Lung (tissue), 12 donors: Measurements from ENCODE around the gene SSNA1. TPM values are rescaled to one million over a fixed set of nuclear protein-coding genes. Genes with fewer than 3 reads are reported as not detected.

Experiments
- ATAC-seq: fragments of 200-7000 bp; cut with Tn5 transposase; one replicate; pipeline ENCODE4 v1.9.1; 2020; ENCODE audit warnings: moderate number of reproducible peaks; ENCODE audit not compliant: insufficient read depth, low FRiP score
- DNase-seq, 3 donors: peaks; one replicate each; pipeline ENCODE4 v3.0.0-alpha.2; 2013 to 2017
- H3K27ac ChIP-seq, 2 donors: one replicate each; pipeline ENCODE4 v1.5.1; 2013; ENCODE audit warnings: mild to moderate bottlenecking in 2 of 2, moderate library complexity in 2 of 2, control low read depth in 1 of 2, inconsistent platforms in 1 of 2, low read depth in 1 of 2, low read length in 1 of 2
- H3K27me3 ChIP-seq, 3 donors: one replicate each; pipeline ENCODE4 v1.5.1; 2013; ENCODE audit warnings: low read length in 2 of 3; ENCODE audit not compliant: control insufficient read depth in 3 of 3, insufficient read depth in 3 of 3
- H3K36me3 ChIP-seq, 4 donors: one replicate each; pipeline ENCODE4 v1.5.1; 2013; ENCODE audit warnings: low read length in 4 of 4, mild to moderate bottlenecking in 1 of 4, moderate library complexity in 1 of 4; ENCODE audit not compliant: control insufficient read depth in 4 of 4, insufficient read depth in 4 of 4
- H3K4me1 ChIP-seq, 5 donors: one replicate each; pipeline ENCODE4 v1.5.1; 2013; ENCODE audit warnings: low read length in 5 of 5, mild to moderate bottlenecking in 2 of 5, moderate library complexity in 1 of 5; ENCODE audit not compliant: control insufficient read depth in 5 of 5, insufficient read depth in 5 of 5
- H3K4me3 ChIP-seq: one replicate; pipeline ENCODE4 v1.5.1; 2013; ENCODE audit warnings: mild to moderate bottlenecking, control low read depth, moderate library complexity
- H3K9ac ChIP-seq, 2 donors: one replicate each; pipeline ENCODE4 v1.5.1; 2013; ENCODE audit warnings: low read length in 2 of 2, control low read depth in 1 of 2; ENCODE audit not compliant: insufficient read depth in 1 of 2
- H3K9me3 ChIP-seq, 4 donors: one replicate each; pipeline ENCODE4 v1.5.1; 2013; ENCODE audit warnings: low read length in 3 of 4, mild to moderate bottlenecking in 1 of 4, moderate library complexity in 1 of 4; ENCODE audit not compliant: control insufficient read depth in 4 of 4, insufficient read depth in 3 of 4
- CTCF ChIP-seq: IDR thresholded peaks from 2 replicates; pipeline ENCODE4 v1.5.1; 2012; ENCODE audit warnings: mild to moderate bottlenecking; ENCODE audit errors: control extremely low read depth, extremely low read depth
- WGBS, 2 donors: extraction: QIAGEN DNeasy Blood & Tissue Kit; methylation state at CpG; one replicate each; pipeline ENCODE4 v1.1.7; 2013; 5-methylcytosine and 5-hydroxymethylcytosine counted together
- polyA plus RNA-seq, 2 donors: library from polyadenylated mRNA; stranded (reverse); fragments of 200-250 nt; gene quantifications; one replicate each; pipeline ENCODE4 v1.2.1, GENCODE V29; 2013
- total RNA-seq, 2 donors: library from RNA; depleted of rRNA in 1 of 2; stranded (reverse); fragments of >200 nt in 1 of 2; gene quantifications; one replicate each; pipeline ENCODE4 v1.2.1, GENCODE V29; 2014 to 2021
- donor health status: control.
- donor health status: control.
- donor health status: Bipolar disorder and iron deficiency.
- donor health status: healthy.
- donor health status: DM: yes; HTN: yes; CAD: no.

Gene SSNA1
- total and polyA plus RNA-seq, 4 donors = 40.8 to 144 (median 101) TPM

- H3K27me3 ChIP-seq = peaks cover 3 to 18% (median 7%) of the 10 kb centered on the region in 3 donors
- H3K4me3 ChIP-seq = no peak overlapping the region
These were observed 40.2 kb upstream of the SSNA1 start for GRCh38 chr9:137148242-137148641.

GRCh38 chr9:137148661-137149060 is 39.8 kb upstream of the SSNA1 start:
- H3K9ac ChIP-seq = no peak overlapping the region
- no peaks in the 10 kb centered on the region for H3K36me3 ChIP-seq
- WGBS, 2 donors = 81 to 86% methylated on average over 19 of the region's 19 CpGs
- no peak for TF ChIP-seq CTCF
- ATAC-seq (no peak), DNase-seq (no peak)
- no peak overlapping the region for H3K4me3 ChIP-seq
- no peaks in the 10 kb centered on the region for H3K4me1 ChIP-seq
- peaks cover 4 to 22% (median 7%) of the 10 kb centered on the region in 3 donors for H3K27me3 ChIP-seq
- no peaks in the 10 kb centered on the region for H3K9me3 ChIP-seq
- H3K27ac ChIP-seq = no peak overlapping the region

More at GRCh38 chr9:137148242-137148641, 40.2 kb upstream of the SSNA1 start:
- no peaks in the 10 kb centered on the region for H3K9me3 ChIP-seq
- TF ChIP-seq CTCF = no peak
- H3K27ac ChIP-seq = no peak overlapping the region
- no peak for ATAC-seq
- no peak for DNase-seq
- no peaks in the 10 kb centered on the region for H3K36me3 ChIP-seq
- 70 to 78% methylated on average over 27 of the region's 27 CpGs for WGBS, 2 donors
- H3K9ac ChIP-seq = no peak overlapping the region
- H3K4me1 ChIP-seq = no peaks in the 10 kb centered on the region

- Histone ChIP-seq H3K9ac (no peak overlapping the region), H3K9me3 (no peaks in the 10 kb centered on the region), H3K27me3 (peaks cover 4 to 22% (median 7%) of the 10 kb centered on the region in 3 donors), H3K36me3 (no peaks in the 10 kb centered on the region), H3K4me3 (no peak overlapping the region), H3K4me1 (no peaks in the 10 kb centered on the region), H3K27ac (no peak overlapping the region)
- 75 to 84% methylated on average over 5 of the region's 5 CpGs for WGBS, 2 donors
- no peak for ATAC-seq
- no peak for DNase-seq
- no peak for TF ChIP-seq CTCF
These were observed 39.1 kb upstream of the SSNA1 start for GRCh38 chr9:137149363-137149762.
